ENCODE results near the gene PRAC1. TPM values are rescaled to one million over a fixed set of nuclear protein-coding genes. Genes with fewer than 3 reads are reported as not detected.

Gene PRAC1
- total and polyA plus RNA-seq, 2 donors (not counting 3 experiments of a cell fraction or from before 2014, with no cell fraction given), result not detected

DNA sequence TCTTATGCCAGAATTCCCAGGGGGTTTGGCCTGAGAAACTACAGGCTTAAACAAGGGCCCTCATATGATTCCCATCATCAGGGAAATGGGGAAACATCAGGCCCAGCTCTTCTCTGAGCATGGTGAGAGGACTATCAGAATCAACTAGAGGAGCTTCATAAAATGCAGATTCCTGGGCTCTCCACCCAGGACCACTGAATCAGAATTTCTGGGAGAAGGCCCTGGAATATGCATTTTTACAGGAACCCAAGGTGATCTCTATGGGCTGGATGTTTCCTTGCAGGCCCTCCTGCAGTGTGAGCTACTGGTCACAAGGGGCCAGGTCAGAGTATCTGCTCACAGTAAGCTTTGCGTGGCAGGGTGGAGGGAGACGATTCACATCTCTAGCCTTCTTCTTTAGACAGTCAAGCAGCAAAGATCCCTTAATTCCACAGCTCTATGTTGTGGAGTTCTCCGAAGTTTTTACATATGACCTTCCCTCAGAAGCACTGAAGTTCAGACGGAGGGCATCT, 45.0 kb upstream of the PRAC1 start:
- Histone ChIP-seq H3K36me3 (ENCODE audit: control insufficient read depth in 2 of 2, extremely low read depth in 1 of 2, insufficient read depth in 2 of 2, low read length in 2 of 2) (no peaks in the 10 kb centered on the region), H3K4me1 (ENCODE audit: control insufficient read depth, extremely low read depth, insufficient read depth, low read length) (no peaks in the 10 kb centered on the region), H2AFZ (ENCODE audit: low read depth, low read length) (no peak overlapping the region), H3K9me3 (replicated peaks; ENCODE audit: control insufficient read depth, insufficient read depth, low read length) (no peaks in the 10 kb centered on the region), H3K79me2 (ENCODE audit: control insufficient read depth, insufficient read depth, low read length) (no peaks in the 10 kb centered on the region), H3K9me1 (replicated peaks; ENCODE audit: control insufficient read depth, extremely low read depth, insufficient read depth, low read length) (no peaks in the 10 kb centered on the region), H4K20me1 (replicated peaks; ENCODE audit: control insufficient read depth, extremely low read depth, insufficient read depth, low read length) (no peaks in the 10 kb centered on the region), H3K4me2 (ENCODE audit: insufficient read depth, low read length) (no peak overlapping the region), H3K27ac (ENCODE audit: insufficient read depth, low read depth, low read length) (no peak overlapping the region), H3K4me3 (replicated peaks in 1 of 3; ENCODE audit: insufficient read depth in 1 of 3, low read depth in 1 of 3, low read length in 3 of 3) (no peak overlapping the region), H3K9ac (replicated peaks; ENCODE audit: extremely low read depth, insufficient read depth, low read length) (no peak overlapping the region), H3K27me3 (ENCODE audit: control insufficient read depth in 2 of 2, insufficient read depth in 2 of 2, low read length in 2 of 2) (peaks cover 20 to 33% of the 10 kb centered on the region in 2 experiments)
- FAIRE-seq (no peak), DNase-seq (ENCODE audit: low read depth, low spot score) (no peak)
- dilution Hi-C loops (cut with MboI; ENCODE audit: extremely low pct_ligation_motif_present, low sequenced_read_pairs), result loop anchor here (25.0 kb wide), 1 partner anchor 105 kb away; no protein-coding TSS in a partner anchor
- CTCF ChIA-PET, result interaction anchor here (1.0 to 4.5 kb wide), 8 partner anchors 22 to 131 kb away, joined by 3 to 19 read pairs (median 4); no protein-coding TSS in a partner anchor
- intact Hi-C loops (cut with micrococcal nuclease), result no loop called here
- BruUV-seq (replicated peaks), result no TSS peak
- POLR2A ChIA-PET, result no interaction called here
- TF ChIP-seq JUN (IDR thresholded peaks at IDR 0.05; ENCODE audit: borderline replicate concordance, insufficient read depth, insufficient read length, low read depth), result no peak
- no peak for TF ChIP-seq POLR2AphosphoS5 (IDR thresholded peaks at IDR 0.05; ENCODE audit: insufficient read depth, low read depth, low read length)
- TF ChIP-seq FOS (IDR thresholded peaks at IDR 0.05; ENCODE audit: borderline replicate concordance, insufficient read depth, low read length), result no peak
- TF ChIP-seq EZH2 (IDR thresholded peaks at IDR 0.05; ENCODE audit: borderline replicate concordance, low read depth, low read length, severe bottlenecking), result no peak
- no peak for TF ChIP-seq POLR2A (IDR thresholded peaks at IDR 0.05; ENCODE audit: low read depth, low read length)
- TF ChIP-seq, protein P1, sequence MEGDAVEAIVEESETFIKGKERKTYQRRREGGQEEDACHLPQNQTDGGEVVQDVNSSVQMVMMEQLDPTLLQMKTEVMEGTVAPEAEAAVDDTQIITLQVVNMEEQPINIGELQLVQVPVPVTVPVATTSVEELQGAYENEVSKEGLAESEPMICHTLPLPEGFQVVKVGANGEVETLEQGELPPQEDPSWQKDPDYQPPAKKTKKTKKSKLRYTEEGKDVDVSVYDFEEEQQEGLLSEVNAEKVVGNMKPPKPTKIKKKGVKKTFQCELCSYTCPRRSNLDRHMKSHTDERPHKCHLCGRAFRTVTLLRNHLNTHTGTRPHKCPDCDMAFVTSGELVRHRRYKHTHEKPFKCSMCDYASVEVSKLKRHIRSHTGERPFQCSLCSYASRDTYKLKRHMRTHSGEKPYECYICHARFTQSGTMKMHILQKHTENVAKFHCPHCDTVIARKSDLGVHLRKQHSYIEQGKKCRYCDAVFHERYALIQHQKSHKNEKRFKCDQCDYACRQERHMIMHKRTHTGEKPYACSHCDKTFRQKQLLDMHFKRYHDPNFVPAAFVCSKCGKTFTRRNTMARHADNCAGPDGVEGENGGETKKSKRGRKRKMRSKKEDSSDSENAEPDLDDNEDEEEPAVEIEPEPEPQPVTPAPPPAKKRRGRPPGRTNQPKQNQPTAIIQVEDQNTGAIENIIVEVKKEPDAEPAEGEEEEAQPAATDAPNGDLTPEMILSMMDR (IDR thresholded peaks at IDR 0.05; ENCODE audit: extremely low read depth in 1 of 2, insufficient read depth in 1 of 2, low read depth in 1 of 2, low read length in 2 of 2), result no peak
- TF ChIP-seq MYC (IDR thresholded peaks at IDR 0.05; ENCODE audit: low read depth, low read length), result no peak
